Ishikawa (cell line): ENCODE measurements around the gene SLC6A12.

Experiments
- CEBPB ChIP-seq: IDR thresholded peaks from 2 replicates; pipeline ENCODE4 v1.6.1; 2012
- CREB1 ChIP-seq: IDR thresholded peaks from 2 replicates; pipeline ENCODE4 v1.6.1; 2012; ENCODE audit warnings: low read depth
- EGR1 ChIP-seq: IDR thresholded peaks from 2 replicates; pipeline ENCODE4 v1.6.1; 2012
- EP300 ChIP-seq: IDR thresholded peaks from 2 replicates; pipeline ENCODE4 v1.6.1; 2012; ENCODE audit warnings: borderline replicate concordance
- FOXM1 ChIP-seq: IDR thresholded peaks from 2 replicates; pipeline ENCODE4 v1.6.1; 2012; ENCODE audit warnings: low read depth, borderline replicate concordance
- NFIC ChIP-seq: IDR thresholded peaks from 2 replicates; pipeline ENCODE4 v1.6.1; 2012
- RAD21 ChIP-seq: IDR thresholded peaks from 2 replicates; pipeline ENCODE4 v1.6.1; 2012; ENCODE audit warnings: low read depth
- TAF1 ChIP-seq: IDR thresholded peaks from 2 replicates; pipeline ENCODE4 v1.6.1; 2012; ENCODE audit warnings: low read depth, mild to moderate bottlenecking
- TCF12 ChIP-seq: IDR thresholded peaks from 2 replicates; pipeline ENCODE4 v1.6.1; 2012; ENCODE audit warnings: low read depth
- TEAD4 ChIP-seq: IDR thresholded peaks from 2 replicates; pipeline ENCODE4 v1.6.1; 2012
- YY1 ChIP-seq: IDR thresholded peaks from 2 replicates; pipeline ENCODE4 v1.6.1; 2012; ENCODE audit warnings: low read depth
- ZBTB7A ChIP-seq: IDR thresholded peaks from 2 replicates; pipeline ENCODE4 v1.6.1; 2012; ENCODE audit warnings: low read depth
- TF ChIP-seq, protein P1 (sequence below): IDR thresholded peaks from 2 replicates; pipeline ENCODE4 v1.6.1; 2012
- TF ChIP-seq, protein P2 (sequence below): IDR thresholded peaks from 2 replicates; pipeline ENCODE4 v1.6.1; 2012; ENCODE audit warnings: low read depth, mild to moderate bottlenecking
- TF ChIP-seq, protein P3 (sequence below): IDR thresholded peaks from 2 replicates; pipeline ENCODE4 v1.6.1; 2012

The SLC6A12 gene

DNA sequence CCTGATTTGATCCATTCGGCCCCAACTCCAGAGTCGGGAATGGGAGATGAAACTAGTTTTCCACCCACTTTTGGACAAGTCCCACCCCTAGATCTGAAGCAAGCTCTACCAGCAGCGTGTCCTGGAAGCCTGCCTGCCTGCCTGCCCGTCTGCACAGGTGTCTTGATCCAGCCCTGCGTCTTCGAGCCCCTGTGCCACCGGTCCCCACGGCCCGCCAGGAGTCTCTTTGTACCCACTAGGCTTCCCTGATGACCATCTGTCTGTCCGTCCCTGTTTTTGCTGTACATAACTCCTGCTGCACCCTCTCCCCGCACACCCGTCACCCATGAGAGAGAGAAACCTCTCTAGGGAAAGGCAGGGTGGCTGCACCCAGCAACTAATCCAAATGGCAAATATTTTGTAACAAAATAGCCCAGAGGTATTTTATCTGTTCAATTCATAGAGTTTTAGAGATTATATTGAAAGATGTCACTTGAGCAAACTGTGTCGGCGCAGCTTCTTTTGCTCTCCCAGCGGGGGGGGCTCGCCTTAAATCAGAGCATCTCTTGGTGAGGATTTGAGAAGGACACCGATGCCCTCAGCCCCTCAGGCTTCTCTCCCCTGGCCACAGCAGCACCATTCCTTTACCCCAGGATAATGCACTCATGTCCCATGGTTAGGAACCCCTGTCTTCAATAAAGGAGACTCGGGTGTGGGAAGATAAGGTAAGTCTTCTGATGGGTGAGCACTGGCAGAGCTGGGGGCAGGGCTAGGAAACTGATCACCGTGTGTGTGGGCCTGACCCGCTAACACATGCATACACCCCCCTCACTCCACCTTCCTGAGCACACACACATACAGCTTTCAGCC is 35.8 kb downstream of the SLC6A12 start:
- TF ChIP-seq, protein P1, sequence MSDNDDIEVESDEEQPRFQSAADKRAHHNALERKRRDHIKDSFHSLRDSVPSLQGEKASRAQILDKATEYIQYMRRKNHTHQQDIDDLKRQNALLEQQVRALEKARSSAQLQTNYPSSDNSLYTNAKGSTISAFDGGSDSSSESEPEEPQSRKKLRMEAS: no peak
- no peak for TF ChIP-seq NFIC
- no peak for TF ChIP-seq CREB1
- TF ChIP-seq, protein P2, sequence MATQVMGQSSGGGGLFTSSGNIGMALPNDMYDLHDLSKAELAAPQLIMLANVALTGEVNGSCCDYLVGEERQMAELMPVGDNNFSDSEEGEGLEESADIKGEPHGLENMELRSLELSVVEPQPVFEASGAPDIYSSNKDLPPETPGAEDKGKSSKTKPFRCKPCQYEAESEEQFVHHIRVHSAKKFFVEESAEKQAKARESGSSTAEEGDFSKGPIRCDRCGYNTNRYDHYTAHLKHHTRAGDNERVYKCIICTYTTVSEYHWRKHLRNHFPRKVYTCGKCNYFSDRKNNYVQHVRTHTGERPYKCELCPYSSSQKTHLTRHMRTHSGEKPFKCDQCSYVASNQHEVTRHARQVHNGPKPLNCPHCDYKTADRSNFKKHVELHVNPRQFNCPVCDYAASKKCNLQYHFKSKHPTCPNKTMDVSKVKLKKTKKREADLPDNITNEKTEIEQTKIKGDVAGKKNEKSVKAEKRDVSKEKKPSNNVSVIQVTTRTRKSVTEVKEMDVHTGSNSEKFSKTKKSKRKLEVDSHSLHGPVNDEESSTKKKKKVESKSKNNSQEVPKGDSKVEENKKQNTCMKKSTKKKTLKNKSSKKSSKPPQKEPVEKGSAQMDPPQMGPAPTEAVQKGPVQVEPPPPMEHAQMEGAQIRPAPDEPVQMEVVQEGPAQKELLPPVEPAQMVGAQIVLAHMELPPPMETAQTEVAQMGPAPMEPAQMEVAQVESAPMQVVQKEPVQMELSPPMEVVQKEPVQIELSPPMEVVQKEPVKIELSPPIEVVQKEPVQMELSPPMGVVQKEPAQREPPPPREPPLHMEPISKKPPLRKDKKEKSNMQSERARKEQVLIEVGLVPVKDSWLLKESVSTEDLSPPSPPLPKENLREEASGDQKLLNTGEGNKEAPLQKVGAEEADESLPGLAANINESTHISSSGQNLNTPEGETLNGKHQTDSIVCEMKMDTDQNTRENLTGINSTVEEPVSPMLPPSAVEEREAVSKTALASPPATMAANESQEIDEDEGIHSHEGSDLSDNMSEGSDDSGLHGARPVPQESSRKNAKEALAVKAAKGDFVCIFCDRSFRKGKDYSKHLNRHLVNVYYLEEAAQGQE: no peak
- TF ChIP-seq TCF12: no peak
- TF ChIP-seq EP300: no peak
- TF ChIP-seq TEAD4: no peak
- no peak for TF ChIP-seq FOXM1
- no peak for TF ChIP-seq EGR1
- TF ChIP-seq CEBPB: no peak
- TF ChIP-seq, protein P3, sequence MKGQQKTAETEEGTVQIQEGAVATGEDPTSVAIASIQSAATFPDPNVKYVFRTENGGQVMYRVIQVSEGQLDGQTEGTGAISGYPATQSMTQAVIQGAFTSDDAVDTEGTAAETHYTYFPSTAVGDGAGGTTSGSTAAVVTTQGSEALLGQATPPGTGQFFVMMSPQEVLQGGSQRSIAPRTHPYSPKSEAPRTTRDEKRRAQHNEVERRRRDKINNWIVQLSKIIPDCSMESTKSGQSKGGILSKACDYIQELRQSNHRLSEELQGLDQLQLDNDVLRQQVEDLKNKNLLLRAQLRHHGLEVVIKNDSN: no peak
- TF ChIP-seq TAF1: no peak
- TF ChIP-seq ZBTB7A: no peak
- no peak for TF ChIP-seq RAD21
- no peak for TF ChIP-seq YY1

DNA sequence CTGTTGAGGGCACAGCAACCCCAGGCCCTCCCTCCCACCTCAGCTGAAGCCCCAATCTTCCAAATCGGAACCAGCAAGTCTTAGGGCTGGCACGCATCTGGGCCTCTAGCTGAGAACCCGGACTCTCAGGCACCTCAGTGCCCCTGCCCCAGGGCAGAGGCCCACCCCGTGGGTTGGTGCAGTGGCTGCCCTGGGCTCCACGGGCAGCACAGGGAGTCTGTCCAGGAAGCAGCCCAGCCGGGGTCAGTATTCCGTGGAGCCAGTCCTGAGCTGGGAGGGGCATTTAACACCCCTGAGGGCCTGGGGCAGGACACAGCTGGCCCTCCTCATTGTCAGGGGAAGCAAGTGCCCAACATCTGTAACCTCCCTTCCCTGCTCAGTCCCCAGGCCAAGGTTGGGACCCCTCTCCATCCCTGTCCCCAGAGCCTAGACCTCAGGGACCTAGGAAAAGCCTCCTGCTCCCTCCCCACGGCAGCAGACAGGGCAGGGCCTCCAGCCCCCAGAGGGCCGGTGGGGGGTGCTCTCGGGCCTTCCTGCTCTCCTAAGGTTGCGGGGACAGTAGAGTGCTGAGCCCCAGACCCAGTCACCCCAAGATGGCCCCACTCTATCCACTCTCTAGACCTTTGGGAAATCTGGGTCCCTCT is 36.5 kb downstream of the SLC6A12 start:
- TF ChIP-seq EGR1: no peak
- no peak for TF ChIP-seq CEBPB

DNA sequence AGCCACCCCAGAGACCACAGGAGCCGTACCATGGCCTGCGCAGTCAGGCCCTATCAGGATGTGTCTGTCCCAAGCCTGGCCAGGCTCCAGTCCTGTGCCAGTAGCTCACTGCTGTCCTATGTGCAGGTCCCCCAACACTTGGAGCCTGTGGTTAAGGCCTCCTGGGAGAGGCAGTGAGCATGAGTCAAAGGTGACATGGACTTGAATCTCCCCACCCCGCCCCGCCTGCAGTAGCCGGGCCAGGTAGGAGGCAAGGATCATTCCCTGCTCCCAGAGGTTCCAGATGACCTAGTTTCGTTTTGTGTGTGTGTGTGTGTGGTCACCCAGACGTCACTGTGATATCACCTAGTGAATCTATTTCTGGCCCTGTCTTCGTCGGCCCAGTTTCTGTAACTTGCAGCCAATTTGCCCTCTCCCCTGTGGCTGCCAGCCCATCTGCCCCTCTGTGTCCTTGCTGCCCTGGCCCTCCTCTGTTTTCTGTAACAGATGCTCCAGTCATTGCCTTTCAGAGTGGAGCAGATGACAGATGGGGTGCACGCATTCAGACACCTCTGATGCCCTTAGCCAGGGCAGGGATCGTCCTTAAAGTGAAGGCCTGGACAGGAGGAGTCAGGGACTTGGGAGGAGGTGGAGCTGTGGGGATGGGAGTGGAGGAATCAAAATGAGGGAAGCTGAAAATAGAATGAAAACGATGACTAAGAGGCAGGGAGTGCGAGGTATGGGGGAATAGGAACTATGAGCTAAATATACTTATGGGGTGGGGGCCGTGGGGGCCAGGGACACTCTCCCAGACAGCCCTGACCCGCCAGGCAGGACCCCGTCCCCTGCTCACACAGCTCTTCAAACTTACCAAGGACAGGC is 37.4 kb downstream of the SLC6A12 start:
- peak; percentile 25; the same call in 1 of the 2 replicates for TF ChIP-seq CREB1
- TF ChIP-seq FOXM1: no peak
- TF ChIP-seq, protein P3: no peak

DNA sequence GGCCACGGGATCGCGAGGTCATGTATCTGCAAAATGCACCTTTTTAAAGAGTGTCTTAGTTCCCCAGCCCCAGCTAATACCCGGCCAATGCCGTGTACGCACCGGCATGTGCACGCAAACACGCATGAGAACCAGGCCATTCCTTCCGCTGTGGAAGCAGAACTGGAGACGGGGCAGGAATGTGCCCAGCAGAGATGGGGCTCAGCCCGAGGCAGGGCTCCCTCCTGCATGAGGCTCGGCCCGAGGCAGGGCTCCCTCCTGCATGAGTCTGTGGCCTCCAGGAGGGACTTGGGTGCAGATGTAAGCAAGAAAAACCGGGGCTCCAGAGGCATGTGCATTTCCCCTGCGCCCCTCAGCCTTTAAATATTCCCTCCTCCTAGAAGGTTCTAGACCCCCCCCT is 38.2 kb downstream of the SLC6A12 start:
- TF ChIP-seq, protein P2: no peak
- TF ChIP-seq RAD21: no peak
- no peak for TF ChIP-seq TCF12
- TF ChIP-seq EP300: no peak
- no peak for TF ChIP-seq TEAD4
- TF ChIP-seq CEBPB: no peak
- TF ChIP-seq, protein P3: no peak
- TF ChIP-seq FOXM1: no peak
- TF ChIP-seq, protein P1: no peak
- no peak for TF ChIP-seq YY1
- TF ChIP-seq CREB1: no peak
- TF ChIP-seq EGR1: no peak
- no peak for TF ChIP-seq TAF1
- no peak for TF ChIP-seq ZBTB7A
- no peak for TF ChIP-seq NFIC

DNA sequence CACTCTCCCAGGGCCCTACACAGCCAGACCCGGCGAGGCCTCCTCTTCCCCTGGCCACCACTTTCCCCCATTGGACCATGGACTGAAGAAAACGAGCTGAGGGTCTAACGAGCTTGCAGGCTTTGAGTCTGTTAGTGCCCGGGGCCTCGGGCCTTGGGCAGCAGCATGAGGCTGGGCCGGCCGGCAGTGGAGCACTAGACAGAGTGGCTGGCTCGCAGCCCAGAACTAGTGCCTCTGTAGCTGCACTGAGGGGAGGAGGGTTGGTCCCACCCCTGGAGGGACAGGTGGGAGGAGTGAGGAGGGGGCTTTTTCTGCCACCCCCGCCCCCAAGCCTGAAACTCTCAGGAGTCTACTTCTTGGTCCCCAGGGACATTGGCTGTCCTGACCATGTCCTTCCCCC is 38.7 kb downstream of the SLC6A12 start:
- TF ChIP-seq TEAD4 (no peak), CEBPB (no peak), CREB1 (no peak), EGR1 (no peak), NFIC (peak; percentile 55), EP300 (no peak), RAD21 (no peak), TCF12 (no peak), ZBTB7A (peak; percentile 79), TAF1 (no peak), YY1 (no peak)
- TF ChIP-seq, protein P3: no peak
- TF ChIP-seq, protein P2: no peak
- TF ChIP-seq, protein P1: peak; percentile 82
